ENCODE results near the gene CEP112.
"Not testable (repeated sequence)": the region's sequence is repeated elsewhere in the genome, so short reads cannot be mapped to it uniquely, and the experiment has no call there.

GRCh38 chr17:65837232-65837631 is 354.7 kb downstream of the CEP112 start:
- not testable (repeated sequence) for TF ChIP-seq CTCF (conservative IDR thresholded peaks at IDR 0.05 in 1 of 2, IDR thresholded peaks at IDR 0.05 in 1 of 2; ENCODE audit: low read depth in 1 of 2, low read length in 2 of 2); EZH2 (IDR thresholded peaks at IDR 0.05; ENCODE audit: low read length, missing control alignments)

Data from fibroblast of lung (primary cell).